ENCODE data around the gene COX5A.

The COX5A gene

GRCh38 chr15:74937590-74938371, at the start of gene COX5A:
TSS of gene COX5A (minus strand) at chr15:74938073. CDS start at chr15:74938014, 59 bp downstream.
- DNase-seq: peak; percentile 91 to 96

- no peak for DNase-seq
These were observed 45.9 kb upstream of the COX5A start for GRCh38 chr15:74983725-74984231.

- no peak for DNase-seq
These were observed 44.3 kb upstream of the COX5A start for GRCh38 chr15:74982183-74982582.

- DNase-seq: no peak
These were observed 40.6 kb upstream of the COX5A start for GRCh38 chr15:74978503-74978902.

GRCh38 chr15:74978077-74978476, 40.2 kb upstream of the COX5A start:
- DNase-seq: no peak

GRCh38 chr15:74977599-74977998, 39.7 kb upstream of the COX5A start:
- no peak for DNase-seq

- no peak for DNase-seq
These were observed 38.3 kb upstream of the COX5A start for GRCh38 chr15:74976159-74976558.

- DNase-seq: no peak
These were observed 29.8 kb upstream of the COX5A start for GRCh38 chr15:74967670-74968069.

- DNase-seq: no peak
These were observed 26.9 kb upstream of the COX5A start for GRCh38 chr15:74964794-74965193.

- DNase-seq: no peak
These were observed 25.3 kb upstream of the COX5A start for GRCh38 chr15:74963213-74963612.

GRCh38 chr15:74962671-74963070, 24.8 kb upstream of the COX5A start:
- no peak for DNase-seq

- no peak for DNase-seq
These were observed 24.3 kb upstream of the COX5A start for GRCh38 chr15:74962219-74962618.

- DNase-seq: no peak
These were observed 23.7 kb upstream of the COX5A start for GRCh38 chr15:74961616-74962015.

GRCh38 chr15:74960995-74961588, 23.2 kb upstream of the COX5A start:
- DNase-seq: no peak

- no peak for DNase-seq
These were observed 22.4 kb upstream of the COX5A start for GRCh38 chr15:74960286-74960685.

GRCh38 chr15:74959586-74959939, 21.7 kb upstream of the COX5A start:
- DNase-seq: no peak

GRCh38 chr15:74958908-74959585, 21.2 kb upstream of the COX5A start:
- DNase-seq: no peak

- DNase-seq: no peak
These were observed 20.5 kb upstream of the COX5A start for GRCh38 chr15:74958320-74958907.

- no peak for DNase-seq
These were observed 19.7 kb upstream of the COX5A start for GRCh38 chr15:74957476-74958035.

- peak; percentile 28 to 58 for DNase-seq
These were observed 19.0 kb upstream of the COX5A start, which contains the start of gene RPP25 for GRCh38 chr15:74956648-74957475. TSS of gene RPP25 (minus strand) at chr15:74956772. CDS start at chr15:74956583, 189 bp downstream.

- peak in 1 of 2 donors; percentile 28 for DNase-seq
These were observed 18.1 kb upstream of the COX5A start for GRCh38 chr15:74955796-74956647.

Data from hippocampal formation (tissue), 2 donors.